ENCODE measurements around the gene ATF1. TPM values are rescaled to one million over a fixed set of nuclear protein-coding genes. Genes with fewer than 3 reads are reported as not detected.
"Not testable (repeated sequence)": the region's sequence is repeated elsewhere in the genome, so short reads cannot be mapped to it uniquely, and the experiment has no call there.

ATF1 gene
- total and polyA plus RNA-seq, 9 donors = 27.0 to 40.5 (median 31.4) TPM

DNA sequence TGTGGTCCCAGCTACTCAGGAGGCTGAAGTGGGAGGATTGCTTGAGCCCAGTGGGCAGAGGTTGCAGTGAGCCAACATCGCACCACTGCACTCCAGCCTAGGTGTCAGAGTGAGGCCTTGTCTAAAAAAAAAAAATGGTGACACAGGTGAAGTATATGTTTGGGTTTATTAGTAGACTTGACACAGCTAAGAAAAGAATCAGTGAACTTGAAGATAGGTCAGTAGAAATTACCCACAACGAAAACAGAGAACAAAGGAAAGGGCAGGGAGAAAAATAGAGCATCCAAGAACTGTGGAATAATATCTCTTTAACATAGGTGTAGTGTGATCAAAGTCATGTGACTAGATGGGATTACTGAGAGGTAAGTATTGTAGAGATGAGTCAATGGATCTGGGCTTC lies 23.7 kb downstream of the ATF1 start:
- peaks cover 7% of the 10 kb centered on the region for H3K9me3 ChIP-seq (replicated peaks; ENCODE audit: control insufficient read depth, low read depth, low read length)
- 100% methylated on average over 1 of the region's 2 CpGs for WGBS (ENCODE audit: insufficient coverage)
- H3K4me3 ChIP-seq (ENCODE audit: low read length) = no peak overlapping the region
- DNase-seq = no peak
- H3K27ac ChIP-seq (ENCODE audit: low read length) = no peak overlapping the region
- H3K27me3 ChIP-seq (ENCODE audit: control insufficient read depth, insufficient read depth, low read length) = no peaks in the 10 kb centered on the region
- no peaks in the 10 kb centered on the region for H3K4me1 ChIP-seq (ENCODE audit: control insufficient read depth, insufficient read depth, low read length)
- H3K36me3 ChIP-seq (ENCODE audit: control insufficient read depth, insufficient read depth, low read length) = peaks cover 10% of the 10 kb centered on the region

GRCh38 chr12:50788561-50788960 lies 24.7 kb downstream of the ATF1 start:
- H3K27ac ChIP-seq (ENCODE audit: low read length) = no peak overlapping the region
- DNase-seq = no peak
- H3K27me3 ChIP-seq (ENCODE audit: control insufficient read depth, insufficient read depth, low read length) = no peaks in the 10 kb centered on the region
- H3K9me3 ChIP-seq (replicated peaks; ENCODE audit: control insufficient read depth, low read depth, low read length) = peaks cover 7% of the 10 kb centered on the region
- H3K4me1 ChIP-seq (ENCODE audit: control insufficient read depth, insufficient read depth, low read length) = no peaks in the 10 kb centered on the region
- WGBS (ENCODE audit: insufficient coverage) = 100% methylated on average over 2 of the region's 3 CpGs
- H3K4me3 ChIP-seq (ENCODE audit: low read length) = no peak overlapping the region
- H3K36me3 ChIP-seq (ENCODE audit: control insufficient read depth, insufficient read depth, low read length) = peaks cover 10% of the 10 kb centered on the region

GRCh38 chr12:50790081-50790480 lies 26.2 kb downstream of the ATF1 start:
- Histone ChIP-seq H3K27me3 (ENCODE audit: control insufficient read depth, insufficient read depth, low read length) (no peaks in the 10 kb centered on the region), H3K4me3 (ENCODE audit: low read length) (no peak overlapping the region), H3K36me3 (ENCODE audit: control insufficient read depth, insufficient read depth, low read length) (peaks cover 10% of the 10 kb centered on the region), H3K4me1 (ENCODE audit: control insufficient read depth, insufficient read depth, low read length) (no peaks in the 10 kb centered on the region), H3K9me3 (replicated peaks; ENCODE audit: control insufficient read depth, low read depth, low read length) (peaks cover 7% of the 10 kb centered on the region), H3K27ac (ENCODE audit: low read length) (no peak overlapping the region)
- WGBS (ENCODE audit: insufficient coverage) = no CpG with 5 or more reads among the region's 5 CpGs
- DNase-seq = no peak

GRCh38 chr12:50799908-50800307 lies 36.0 kb downstream of the ATF1 start:
- no peak overlapping the region for H3K27ac ChIP-seq (ENCODE audit: low read length)
- H3K36me3 ChIP-seq (ENCODE audit: control insufficient read depth, insufficient read depth, low read length) = peaks cover 34% of the 10 kb centered on the region
- no CpG with 5 or more reads among the region's 2 CpGs for WGBS (ENCODE audit: insufficient coverage)

GRCh38 chr12:50803230-50803875 lies 39.5 kb downstream of the ATF1 start:
- DNase-seq = no peak
- no CpG with 5 or more reads among the region's 2 CpGs for WGBS (ENCODE audit: insufficient coverage)

More at GRCh38 chr12:50799908-50800307, 36.0 kb downstream of the ATF1 start:
- Histone ChIP-seq H3K4me1 (ENCODE audit: control insufficient read depth, insufficient read depth, low read length) (no peaks in the 10 kb centered on the region), H3K4me3 (ENCODE audit: low read length) (no peak overlapping the region), H3K9me3 (replicated peaks; ENCODE audit: control insufficient read depth, low read depth, low read length) (peaks cover 26% of the 10 kb centered on the region), H3K27me3 (ENCODE audit: control insufficient read depth, insufficient read depth, low read length) (no peaks in the 10 kb centered on the region)
- no peak for DNase-seq

GRCh38 chr12:50806176-50806575 lies 42.3 kb downstream of the ATF1 start:
- 100% methylated on average over 2 of the region's 4 CpGs for WGBS (ENCODE audit: insufficient coverage)
- Histone ChIP-seq H3K36me3 (ENCODE audit: control insufficient read depth, insufficient read depth, low read length) (peaks cover 23% of the 10 kb centered on the region), H3K27me3 (ENCODE audit: control insufficient read depth, insufficient read depth, low read length) (no peaks in the 10 kb centered on the region), H3K27ac (ENCODE audit: low read length) (no peak overlapping the region), H3K9me3 (replicated peaks; ENCODE audit: control insufficient read depth, low read depth, low read length) (peaks cover 4% of the 10 kb centered on the region), H3K4me3 (ENCODE audit: low read length) (no peak overlapping the region), H3K4me1 (ENCODE audit: control insufficient read depth, insufficient read depth, low read length) (no peaks in the 10 kb centered on the region)
- no peak for DNase-seq

More at GRCh38 chr12:50803230-50803875, 39.5 kb downstream of the ATF1 start:
- Histone ChIP-seq H3K4me3 (ENCODE audit: low read length) (no peak overlapping the region), H3K27me3 (ENCODE audit: control insufficient read depth, insufficient read depth, low read length) (no peaks in the 10 kb centered on the region), H3K36me3 (ENCODE audit: control insufficient read depth, insufficient read depth, low read length) (peaks cover 22% of the 10 kb centered on the region), H3K4me1 (ENCODE audit: control insufficient read depth, insufficient read depth, low read length) (no peaks in the 10 kb centered on the region), H3K27ac (ENCODE audit: low read length) (no peak overlapping the region), H3K9me3 (replicated peaks; ENCODE audit: control insufficient read depth, low read depth, low read length) (peaks cover 26% of the 10 kb centered on the region)

DNA sequence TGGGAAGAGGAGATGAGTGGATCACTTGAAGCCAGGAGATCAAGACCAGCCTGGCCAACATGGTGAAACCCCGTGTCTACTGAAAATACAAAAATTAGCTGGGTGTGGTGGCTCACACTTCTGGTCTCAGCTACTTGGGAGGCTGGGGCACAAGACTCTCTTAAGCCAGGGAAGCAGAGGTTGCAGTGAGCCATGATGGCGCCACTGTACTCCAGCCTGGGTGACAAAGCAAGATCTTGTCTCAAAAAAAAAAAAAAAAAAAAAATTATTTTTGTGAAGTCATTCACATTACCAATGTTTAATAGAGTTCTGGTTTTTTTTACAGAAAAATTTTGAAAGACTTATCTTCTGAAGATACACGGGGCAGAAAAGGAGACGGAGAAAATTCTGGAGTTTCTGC lies 45.2 kb downstream of the ATF1 start:
- not testable (repeated sequence) for H3K27me3 ChIP-seq (ENCODE audit: control insufficient read depth, insufficient read depth, low read length); DNase-seq; H3K9me3 ChIP-seq (replicated peaks; ENCODE audit: control insufficient read depth, low read depth, low read length); H3K4me3 ChIP-seq (ENCODE audit: low read length); H3K4me1 ChIP-seq (ENCODE audit: control insufficient read depth, insufficient read depth, low read length); H3K27ac ChIP-seq (ENCODE audit: low read length)
- H3K36me3 ChIP-seq (ENCODE audit: control insufficient read depth, insufficient read depth, low read length) = peaks cover 33% of the 10 kb centered on the region
- WGBS (ENCODE audit: insufficient coverage) = 86% methylated on average over 1 of the region's 4 CpGs

- H3K27ac ChIP-seq (ENCODE audit: low read length); H3K4me1 ChIP-seq (ENCODE audit: control insufficient read depth, insufficient read depth, low read length); H3K9me3 ChIP-seq (replicated peaks; ENCODE audit: control insufficient read depth, low read depth, low read length); DNase-seq; H3K4me3 ChIP-seq (ENCODE audit: low read length); H3K27me3 ChIP-seq (ENCODE audit: control insufficient read depth, insufficient read depth, low read length): not testable (repeated sequence)
- H3K36me3 ChIP-seq (ENCODE audit: control insufficient read depth, insufficient read depth, low read length) = peaks cover 43% of the 10 kb centered on the region
- 93% methylated on average over 6 of the region's 7 CpGs for WGBS (ENCODE audit: insufficient coverage)
Measured at GRCh38 chr12:50814921-50815320, 51.0 kb downstream of the ATF1 start.

DNA sequence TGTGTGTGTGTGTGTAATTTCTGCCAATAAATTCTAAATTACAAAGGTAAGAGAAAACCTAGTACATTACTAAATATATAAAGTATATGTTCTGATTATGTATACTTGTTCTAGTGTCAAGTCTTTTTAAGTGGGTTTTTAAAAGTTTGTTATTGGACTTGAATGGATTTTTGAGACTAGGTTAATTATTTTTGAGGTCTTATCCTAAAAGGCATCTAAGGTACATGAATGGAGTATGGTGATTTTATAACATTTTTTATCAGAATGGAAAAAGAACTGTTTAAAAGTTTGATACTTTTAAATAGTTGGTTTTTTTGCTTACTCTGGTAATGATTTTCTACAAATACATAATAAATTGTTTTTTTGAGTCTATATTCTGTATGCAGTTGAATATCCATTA lies 56.3 kb downstream of the ATF1 start:
- Histone ChIP-seq H3K4me3 (ENCODE audit: low read length) (no peak overlapping the region), H3K4me1 (ENCODE audit: control insufficient read depth, insufficient read depth, low read length) (no peaks in the 10 kb centered on the region), H3K9me3 (replicated peaks; ENCODE audit: control insufficient read depth, low read depth, low read length) (no peaks in the 10 kb centered on the region), H3K36me3 (ENCODE audit: control insufficient read depth, insufficient read depth, low read length) (peaks cover 23% of the 10 kb centered on the region), H3K27me3 (ENCODE audit: control insufficient read depth, insufficient read depth, low read length) (no peaks in the 10 kb centered on the region), H3K27ac (ENCODE audit: low read length) (no peak overlapping the region)
- no peak for DNase-seq

- no peaks in the 10 kb centered on the region for H3K9me3 ChIP-seq (replicated peaks; ENCODE audit: control insufficient read depth, low read depth, low read length)
- WGBS (ENCODE audit: insufficient coverage) = 100% methylated on average over 1 of the region's 1 CpG
- no peaks in the 10 kb centered on the region for H3K4me1 ChIP-seq (ENCODE audit: control insufficient read depth, insufficient read depth, low read length)
- DNase-seq = no peak
- peaks cover 12% of the 10 kb centered on the region for H3K36me3 ChIP-seq (ENCODE audit: control insufficient read depth, insufficient read depth, low read length)
- H3K27ac ChIP-seq (ENCODE audit: low read length) = no peak overlapping the region
- H3K27me3 ChIP-seq (ENCODE audit: control insufficient read depth, insufficient read depth, low read length) = no peaks in the 10 kb centered on the region
- H3K4me3 ChIP-seq (ENCODE audit: low read length) = no peak overlapping the region
Measured at GRCh38 chr12:50822082-50822481, 58.2 kb downstream of the ATF1 start.

DNA sequence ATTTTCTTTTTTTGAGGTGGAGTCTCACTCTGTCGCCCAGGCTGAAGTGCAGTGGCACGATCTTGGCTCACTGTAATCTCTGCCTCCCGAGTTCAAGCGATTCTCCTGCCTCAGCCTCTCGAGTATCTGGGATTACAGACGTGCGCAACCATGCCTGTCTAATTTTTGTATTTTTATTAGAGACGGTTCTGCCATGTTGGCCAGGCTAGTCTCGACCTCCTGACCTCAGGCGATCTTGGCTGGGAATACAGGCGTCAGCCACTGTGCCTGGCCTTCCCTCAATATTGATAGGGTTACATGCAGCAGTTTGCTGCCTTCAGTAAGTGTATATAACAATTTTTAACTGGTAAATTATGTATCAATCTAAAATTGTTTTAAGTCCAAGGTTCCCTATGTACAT lies 59.8 kb downstream of the ATF1 start:
- not testable (repeated sequence) for H3K36me3 ChIP-seq (ENCODE audit: control insufficient read depth, insufficient read depth, low read length); H3K27ac ChIP-seq (ENCODE audit: low read length); DNase-seq; H3K27me3 ChIP-seq (ENCODE audit: control insufficient read depth, insufficient read depth, low read length); H3K4me3 ChIP-seq (ENCODE audit: low read length); H3K4me1 ChIP-seq (ENCODE audit: control insufficient read depth, insufficient read depth, low read length); H3K9me3 ChIP-seq (replicated peaks; ENCODE audit: control insufficient read depth, low read depth, low read length)
- 85% methylated on average over 5 of the region's 11 CpGs for WGBS (ENCODE audit: insufficient coverage)

Measured in muscle of leg (tissue), 11 donors.